ENCODE measurements around the gene UBXN2A. TPM values are rescaled to one million over a fixed set of nuclear protein-coding genes. Genes with fewer than 3 reads are reported as not detected.

The UBXN2A gene
- total RNA-seq, 6 experiments from 2014 or later, result 11.2 to 15.8 (median 13.6) TPM

DNA sequence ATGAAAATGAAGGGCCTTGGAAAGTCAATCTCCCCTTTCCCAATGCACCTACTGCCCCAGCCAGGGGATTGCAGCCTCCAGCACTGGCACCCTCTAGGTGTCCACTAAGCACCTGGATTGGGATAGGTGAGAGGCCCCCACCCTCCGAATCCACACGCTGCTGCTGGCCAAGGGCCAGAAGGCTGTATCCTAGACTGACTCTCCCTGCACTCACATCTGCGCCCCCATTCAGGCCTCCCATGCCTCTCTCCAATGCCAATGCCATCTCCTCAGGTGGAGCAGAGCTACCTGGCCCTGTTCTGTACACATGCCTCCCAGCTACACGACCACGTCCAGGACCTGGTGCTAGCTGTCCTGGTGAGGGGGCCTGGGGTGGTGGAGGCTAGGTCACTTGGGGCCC, 79.5 kb downstream of the UBXN2A start:
- Mint-ChIP-seq H3K4me1 (ENCODE audit: low read depth) (peaks cover 26% of the 10 kb centered on the region), H3K27ac (no peak overlapping the region), H3K4me3 (no peak overlapping the region), H3K27me3 (ENCODE audit: insufficient read depth) (no peaks in the 10 kb centered on the region; the same call in none of the 2 replicates), H3K36me3 (ENCODE audit: low read depth) (peaks cover 6% of the 10 kb centered on the region; the same call in 1 of the 2 replicates), H3K9me3 (no peaks in the 10 kb centered on the region)
- DNase-seq, result no peak
- TF ChIP-seq, protein P1, sequence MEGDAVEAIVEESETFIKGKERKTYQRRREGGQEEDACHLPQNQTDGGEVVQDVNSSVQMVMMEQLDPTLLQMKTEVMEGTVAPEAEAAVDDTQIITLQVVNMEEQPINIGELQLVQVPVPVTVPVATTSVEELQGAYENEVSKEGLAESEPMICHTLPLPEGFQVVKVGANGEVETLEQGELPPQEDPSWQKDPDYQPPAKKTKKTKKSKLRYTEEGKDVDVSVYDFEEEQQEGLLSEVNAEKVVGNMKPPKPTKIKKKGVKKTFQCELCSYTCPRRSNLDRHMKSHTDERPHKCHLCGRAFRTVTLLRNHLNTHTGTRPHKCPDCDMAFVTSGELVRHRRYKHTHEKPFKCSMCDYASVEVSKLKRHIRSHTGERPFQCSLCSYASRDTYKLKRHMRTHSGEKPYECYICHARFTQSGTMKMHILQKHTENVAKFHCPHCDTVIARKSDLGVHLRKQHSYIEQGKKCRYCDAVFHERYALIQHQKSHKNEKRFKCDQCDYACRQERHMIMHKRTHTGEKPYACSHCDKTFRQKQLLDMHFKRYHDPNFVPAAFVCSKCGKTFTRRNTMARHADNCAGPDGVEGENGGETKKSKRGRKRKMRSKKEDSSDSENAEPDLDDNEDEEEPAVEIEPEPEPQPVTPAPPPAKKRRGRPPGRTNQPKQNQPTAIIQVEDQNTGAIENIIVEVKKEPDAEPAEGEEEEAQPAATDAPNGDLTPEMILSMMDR (IDR thresholded peaks at IDR 0.05), result no peak

DNA sequence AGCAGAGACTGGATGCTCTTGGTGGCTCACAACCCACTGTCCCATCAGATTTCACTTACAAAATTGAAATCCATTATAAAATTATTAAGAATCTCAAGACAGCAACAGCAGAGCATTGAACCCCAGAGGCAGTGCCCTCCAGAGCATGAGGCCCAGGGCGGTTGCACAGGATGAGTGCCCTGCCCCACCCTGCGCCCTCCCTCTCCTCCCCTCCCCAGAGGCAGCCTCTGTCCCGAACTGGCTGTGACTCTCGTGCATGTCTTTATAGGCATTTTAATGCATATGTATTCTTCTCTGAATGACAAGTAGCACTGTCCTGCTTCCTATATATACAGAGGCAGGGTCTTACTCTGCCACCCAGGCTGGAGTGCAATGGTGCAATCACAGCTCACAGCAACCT, 80.0 kb downstream of the UBXN2A start:
- Mint-ChIP-seq H3K27ac (no peak overlapping the region), H3K9me3 (no peaks in the 10 kb centered on the region), H3K4me3 (no peak overlapping the region), H3K36me3 (ENCODE audit: low read depth) (peaks cover 6% of the 10 kb centered on the region; the same call in 1 of the 2 replicates), H3K27me3 (ENCODE audit: insufficient read depth) (no peaks in the 10 kb centered on the region; the same call in none of the 2 replicates), H3K4me1 (ENCODE audit: low read depth) (peaks cover 27% of the 10 kb centered on the region)
- no peak for DNase-seq
- TF ChIP-seq, protein P1 (IDR thresholded peaks at IDR 0.05), result no peak

DNA sequence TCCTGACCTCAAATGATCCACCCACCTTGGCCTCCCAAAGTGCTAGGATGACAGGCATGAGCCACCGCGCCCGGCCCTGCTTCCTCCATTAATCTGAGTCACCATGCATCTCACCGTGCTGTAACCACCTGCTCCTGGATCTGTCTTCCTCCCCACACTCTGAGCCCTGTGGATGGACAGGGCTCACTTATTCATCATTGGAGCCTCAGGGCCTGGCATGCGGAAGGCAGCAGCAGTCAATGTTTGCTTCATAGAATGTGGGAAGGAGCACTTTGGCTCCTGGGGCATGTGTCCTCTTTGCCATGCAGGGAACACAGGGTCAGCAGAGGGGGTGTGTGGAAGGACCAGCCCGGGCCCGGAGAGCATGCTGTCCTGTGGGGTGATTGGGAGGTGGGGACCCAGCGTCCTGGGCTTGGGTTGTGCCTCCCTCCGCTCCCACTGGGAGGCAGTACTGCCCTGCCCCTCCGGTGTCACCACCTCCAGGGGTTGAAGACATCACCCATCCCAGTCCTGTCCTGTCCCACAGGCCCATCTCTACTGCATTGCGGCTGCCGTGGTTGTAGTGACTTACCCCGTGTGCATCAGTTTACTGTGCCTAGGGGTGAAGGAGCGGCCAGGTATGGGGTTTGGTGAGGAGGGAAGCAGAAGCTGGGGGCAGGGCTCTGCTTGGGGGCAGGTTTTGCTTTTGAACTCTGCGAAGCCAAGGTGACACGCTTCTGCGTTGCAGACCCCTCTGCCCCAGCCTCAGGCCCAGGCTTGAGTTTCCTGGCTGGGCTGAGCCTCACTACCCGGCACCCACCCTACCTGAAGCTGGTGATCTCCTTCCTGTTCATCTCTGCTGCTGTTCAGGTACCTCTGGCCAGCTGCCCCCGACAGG, 81.1 kb downstream of the UBXN2A start:
- H3K27me3 Mint-ChIP-seq (ENCODE audit: insufficient read depth), result no peaks in the 10 kb centered on the region; the same call in none of the 2 replicates
- peaks cover 8% of the 10 kb centered on the region for H3K36me3 Mint-ChIP-seq (ENCODE audit: low read depth)
- TF ChIP-seq, protein P1 (IDR thresholded peaks at IDR 0.05), result peak; percentile 60
- no peak overlapping the region for H3K4me3 Mint-ChIP-seq
- peaks cover 17% of the 10 kb centered on the region for H3K4me1 Mint-ChIP-seq (ENCODE audit: low read depth)
- no peaks in the 10 kb centered on the region for H3K9me3 Mint-ChIP-seq
- DNase-seq, result no peak
- H3K27ac Mint-ChIP-seq, result no peak overlapping the region

DNA sequence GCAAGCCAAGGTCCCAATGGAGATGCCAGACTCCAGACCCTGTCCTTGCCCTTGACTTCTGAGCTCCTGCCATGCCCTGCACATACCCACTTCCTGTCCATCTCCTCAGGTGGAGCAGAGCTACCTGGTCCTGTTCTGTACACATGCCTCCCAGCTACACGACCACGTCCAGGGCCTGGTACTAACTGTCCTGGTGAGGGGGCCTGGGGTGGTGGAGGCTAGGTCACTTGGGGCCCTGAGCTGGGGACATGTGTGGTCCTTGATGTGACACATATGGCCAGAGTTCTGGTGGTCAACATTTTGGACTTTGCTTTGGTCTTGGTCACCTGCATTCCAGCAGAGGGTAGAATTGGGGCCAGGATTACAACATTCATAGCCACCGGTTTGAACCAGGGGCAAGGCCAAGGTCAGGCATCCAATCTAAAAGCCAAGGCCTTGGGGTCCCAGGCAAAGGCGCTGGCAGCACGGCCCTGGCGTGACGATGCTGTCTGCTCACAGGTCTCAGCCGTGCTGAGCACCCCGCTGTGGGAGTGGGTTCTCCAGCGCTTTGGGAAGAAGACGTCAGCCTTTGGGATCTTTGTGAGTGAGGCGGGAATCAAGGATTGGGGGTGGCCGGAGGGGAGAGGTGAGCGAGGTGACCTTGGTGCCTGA, 82.2 kb downstream of the UBXN2A start:
- H3K27me3 Mint-ChIP-seq (ENCODE audit: insufficient read depth), result no peaks in the 10 kb centered on the region; the same call in none of the 2 replicates
- H3K4me1 Mint-ChIP-seq (ENCODE audit: low read depth), result peaks cover 15% of the 10 kb centered on the region
- peaks cover 12% of the 10 kb centered on the region for H3K36me3 Mint-ChIP-seq (ENCODE audit: low read depth)
- DNase-seq, result no peak
- no peaks in the 10 kb centered on the region for H3K9me3 Mint-ChIP-seq
- TF ChIP-seq, protein P1 (IDR thresholded peaks at IDR 0.05), result no peak
- no peak overlapping the region for H3K4me3 Mint-ChIP-seq
- H3K27ac Mint-ChIP-seq, result no peak overlapping the region

DNA sequence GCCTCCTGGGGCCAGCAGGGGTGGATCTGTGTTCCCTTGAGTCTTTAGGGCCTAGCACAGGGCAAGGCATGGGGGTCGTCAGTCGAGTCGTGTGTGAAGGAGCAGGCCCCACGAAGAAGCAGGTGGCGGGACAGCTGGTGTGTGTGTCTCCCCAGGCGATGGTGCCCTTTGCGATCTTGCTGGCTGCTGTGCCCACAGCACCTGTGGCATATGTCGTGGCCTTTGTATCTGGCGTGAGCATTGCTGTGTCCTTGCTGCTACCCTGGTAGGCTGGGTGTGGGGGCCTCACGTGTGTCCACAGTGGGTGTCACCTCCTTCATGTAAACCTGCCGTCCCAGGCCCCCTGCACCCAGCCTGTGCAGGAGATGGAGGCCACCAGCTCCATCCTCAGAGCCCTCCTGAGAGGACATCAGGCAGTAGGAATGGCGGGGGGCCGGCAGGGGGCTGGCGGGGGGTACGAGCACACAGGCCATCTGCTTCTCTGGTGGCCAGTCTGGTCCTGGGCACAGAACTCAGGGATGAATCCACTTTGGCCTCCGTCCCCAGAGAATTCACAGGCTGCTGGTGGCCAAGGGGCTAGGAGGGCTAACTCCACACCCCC, 82.8 kb downstream of the UBXN2A start:
- no peaks in the 10 kb centered on the region for H3K9me3 Mint-ChIP-seq
- no peaks in the 10 kb centered on the region; the same call in 1 of the 2 replicates for H3K27me3 Mint-ChIP-seq (ENCODE audit: insufficient read depth)
- no peak for DNase-seq
- peaks cover 15% of the 10 kb centered on the region for H3K4me1 Mint-ChIP-seq (ENCODE audit: low read depth)
- TF ChIP-seq, protein P1 (IDR thresholded peaks at IDR 0.05), result no peak
- H3K4me3 Mint-ChIP-seq, result no peak overlapping the region
- peaks cover 12% of the 10 kb centered on the region for H3K36me3 Mint-ChIP-seq (ENCODE audit: low read depth)
- no peak overlapping the region for H3K27ac Mint-ChIP-seq
